Right lobe of liver (tissue), 6 donors: ENCODE measurements around the gene ZBTB26. TPM values are rescaled to one million over a fixed set of nuclear protein-coding genes. Genes with fewer than 3 reads are reported as not detected.

ENCODE experiments used
- ATAC-seq, 4 donors: fragments of 200-7000 bp; cut with Tn5 transposase; one replicate each; pipeline ENCODE4 v1.9.1; 2020; ENCODE audit warnings: mild to moderate bottlenecking in 4 of 4, moderate library complexity in 4 of 4
- DNase-seq, 3 donors: peaks; one replicate each; pipeline ENCODE4 v3.0.0-alpha.2; 2020
- H3K27ac ChIP-seq, 3 donors: fragments of 200-600 bp; one replicate each; pipeline ENCODE4 v1.8.0; 2022
- H3K27me3 ChIP-seq, 2 donors: fragments of 200-600 bp; one replicate each; pipeline ENCODE4 v1.8.0; 2022
- H3K36me3 ChIP-seq, 4 donors: fragments of 200-600 bp; sonication (generic) in 1 of 4; one replicate each; pipeline versions ENCODE4 v1.5.1 to v1.8.0; 2017 to 2022; ENCODE audit warnings: control low read depth in 1 of 4
- H3K4me1 ChIP-seq, 4 donors: fragments of 200-600 bp; sonication (generic) in 1 of 4; one replicate each; pipeline versions ENCODE4 v1.5.1 to v1.8.0; 2017 to 2022; ENCODE audit warnings: control low read depth in 1 of 4
- H3K4me3 ChIP-seq, 3 donors: fragments of 200-600 bp; one replicate each; pipeline ENCODE4 v1.8.0; 2022
- H3K9me3 ChIP-seq, 4 donors: fragments of 200-600 bp; sonication (generic) in 1 of 4; one replicate each; pipeline versions ENCODE4 v1.5.1 to v1.8.0; 2017 to 2022; ENCODE audit warnings: control low read depth in 1 of 4
- POLR2A ChIP-seq: fragments of 450-650 bp; IDR thresholded peaks from one replicate; pipeline ENCODE4 v1.6.1; 2017; ENCODE audit warnings: antibody characterized with exemption, mild to moderate bottlenecking
- WGBS: methylation state at CpG from one replicate; pipeline ENCODE4 v1.1.6; 2018; ENCODE audit warnings: low coverage, low lambda C conversion rate; ENCODE audit not compliant: insufficient coverage; ENCODE audit errors: missing lambda C conversion rate; 5-methylcytosine and 5-hydroxymethylcytosine counted together
- intact Hi-C, 2 donors: fragments of 100-400 bp; cut with DNase I; formaldehyde crosslinking; loops; one replicate each; pipeline versions ENCODE4 v1.11.2 to v1.14.1; 2022
- total RNA-seq, 6 experiments: library from RNA; depleted of rRNA in 2 of 6; stranded (reverse); fragments of >200 nt in 2 of 6; fragmentation: NEBNext Ultra II Directional in 3 of 6; extraction: Animal tissue kit (Norgen Biotek cat#: 25700) in 3 of 6; gene quantifications; one replicate each; pipeline versions ENCODE4 v1.1.0 to v1.2.4, GENCODE V29; 2016 to 2023
- TF ChIP-seq, protein P1 (sequence below), 4 donors: fragments of 200-600 bp in 3 of 4; fragments of 450-650 bp in 1 of 4; IDR thresholded peaks; one replicate each; pipeline versions ENCODE4 v1.5.1 to v1.8.0; 2016 to 2022; ENCODE audit warnings: antibody characterized with exemption in 4 of 4, mild to moderate bottlenecking in 2 of 4
- donor health status: DM: no; HTN: yes; CAD: no.
- donor health status: DM: no; HTN: no; CAD: no.
- donor health status: DM: no; HTN: no; CAD: no.
- donor health status: DM: no; HTN: yes; CAD: no.
- donor health status: DM: no; HTN: yes; CAD: no.

The ZBTB26 gene
- total RNA-seq, 6 experiments from 2014 or later: 1.2 to 2.3 (median 1.4) TPM

DNA sequence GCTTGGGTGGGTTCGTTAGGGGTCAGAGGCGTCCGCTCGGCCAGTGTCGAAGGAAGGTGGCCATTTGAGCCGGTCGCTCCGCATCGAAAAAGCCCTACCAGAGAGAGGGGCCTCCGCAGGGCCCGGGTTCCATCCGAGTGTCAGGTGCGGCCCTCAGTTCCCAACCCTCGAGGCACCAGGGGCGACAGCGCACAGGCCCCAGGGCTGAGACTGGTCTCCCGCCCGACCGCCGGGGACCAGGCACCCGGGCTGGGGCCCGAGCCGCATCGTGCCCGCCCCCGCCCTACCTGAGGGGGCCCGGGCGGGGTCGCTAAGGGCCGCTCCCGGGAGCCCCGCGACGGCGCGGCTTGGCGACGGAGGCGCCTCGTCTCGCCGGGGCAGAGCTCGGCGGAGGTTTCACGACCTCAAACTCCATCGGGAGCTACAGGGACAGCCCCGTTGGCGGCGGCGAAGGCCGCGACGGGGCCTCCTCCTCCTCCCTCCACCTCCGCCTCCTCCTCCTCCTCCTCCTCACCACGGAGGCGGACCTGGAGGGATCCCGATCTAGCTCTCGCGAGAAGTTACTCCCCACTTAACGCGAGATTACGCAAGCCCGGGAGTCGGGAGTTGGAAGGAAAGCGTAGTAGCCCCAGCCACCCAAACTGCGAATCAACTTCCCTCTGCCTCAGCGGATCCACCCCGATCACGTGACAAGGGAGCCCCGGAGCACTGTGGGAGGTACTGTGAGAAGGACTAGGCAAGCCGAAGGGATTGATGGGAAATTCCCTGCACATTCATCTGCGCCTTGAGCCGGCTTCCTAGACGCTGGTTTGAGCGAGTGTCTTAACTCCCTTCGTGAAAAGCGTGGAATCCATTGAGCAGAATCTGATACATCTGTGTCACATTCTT is 26.2 kb downstream of the ZBTB26 start, which contains the start of gene RC3H2:
RC3H2 (minus strand) TSS at position 537 of the 888 bp plus-strand sequence. CDS start 7,850 bp downstream, outside the sequence.
- ATAC-seq: peak; percentile 96 to 98 (median 97)
- H3K27ac ChIP-seq: peak within 1 kb of the TSS; percentile 76 to 89 (median 86)
- DNase-seq: peak; percentile 96 to 99 (median 98)
- H3K4me3 ChIP-seq: peak within 1 kb of the TSS; percentile 87 to 94 (median 92)
- peaks cover 0 to 12% (median 0%) of the 10 kb centered on the region in 4 donors for H3K4me1 ChIP-seq
- peak; percentile 93 for TF ChIP-seq POLR2A
- TF ChIP-seq, protein P1, sequence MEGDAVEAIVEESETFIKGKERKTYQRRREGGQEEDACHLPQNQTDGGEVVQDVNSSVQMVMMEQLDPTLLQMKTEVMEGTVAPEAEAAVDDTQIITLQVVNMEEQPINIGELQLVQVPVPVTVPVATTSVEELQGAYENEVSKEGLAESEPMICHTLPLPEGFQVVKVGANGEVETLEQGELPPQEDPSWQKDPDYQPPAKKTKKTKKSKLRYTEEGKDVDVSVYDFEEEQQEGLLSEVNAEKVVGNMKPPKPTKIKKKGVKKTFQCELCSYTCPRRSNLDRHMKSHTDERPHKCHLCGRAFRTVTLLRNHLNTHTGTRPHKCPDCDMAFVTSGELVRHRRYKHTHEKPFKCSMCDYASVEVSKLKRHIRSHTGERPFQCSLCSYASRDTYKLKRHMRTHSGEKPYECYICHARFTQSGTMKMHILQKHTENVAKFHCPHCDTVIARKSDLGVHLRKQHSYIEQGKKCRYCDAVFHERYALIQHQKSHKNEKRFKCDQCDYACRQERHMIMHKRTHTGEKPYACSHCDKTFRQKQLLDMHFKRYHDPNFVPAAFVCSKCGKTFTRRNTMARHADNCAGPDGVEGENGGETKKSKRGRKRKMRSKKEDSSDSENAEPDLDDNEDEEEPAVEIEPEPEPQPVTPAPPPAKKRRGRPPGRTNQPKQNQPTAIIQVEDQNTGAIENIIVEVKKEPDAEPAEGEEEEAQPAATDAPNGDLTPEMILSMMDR (IDR thresholded peaks at IDR 0.05): no peak
- under 1% methylated on average over 16 of the region's 77 CpGs for WGBS
- H3K9me3 ChIP-seq: no peaks in the 10 kb centered on the region
- intact Hi-C loops: no loop called here
- H3K36me3 ChIP-seq: no peaks in the 10 kb centered on the region
- H3K27me3 ChIP-seq: no peaks in the 10 kb centered on the region

GRCh38 chr9:122904466-122904822 is 26.9 kb downstream of the ZBTB26 start:
- ATAC-seq (peak; percentile 43 to 47 (median 44)), DNase-seq (peak in 2 of 3 donors; percentile 46 to 66)
- TF ChIP-seq POLR2A: no peak
- TF ChIP-seq, protein P1 (IDR thresholded peaks at IDR 0.05): no peak
- Histone ChIP-seq H3K27me3 (no peaks in the 10 kb centered on the region), H3K4me3 (peak overlapping the region; percentile 87 to 94 (median 92)), H3K27ac (peak overlapping the region; percentile 76 to 89 (median 86)), H3K9me3 (no peaks in the 10 kb centered on the region), H3K4me1 (peaks cover 0 to 12% (median 0%) of the 10 kb centered on the region in 4 donors), H3K36me3 (no peaks in the 10 kb centered on the region)
- WGBS: 1% methylated on average over 7 of the region's 8 CpGs
- intact Hi-C loops: no loop called here

GRCh38 chr9:122900791-122901190 is 30.5 kb downstream of the ZBTB26 start:
- no peaks in the 10 kb centered on the region for H3K27me3 ChIP-seq
- WGBS: 39% methylated on average over 2 of the region's 2 CpGs
- no peak overlapping the region for H3K4me3 ChIP-seq
- TF ChIP-seq, protein P1 (IDR thresholded peaks at IDR 0.05): no peak
- no peak for TF ChIP-seq POLR2A
- H3K27ac ChIP-seq: peak overlapping the region in 1 of 3 donors; percentile 6
- peaks cover 0 to 12% (median 0%) of the 10 kb centered on the region in 4 donors for H3K4me1 ChIP-seq
- H3K36me3 ChIP-seq: peaks cover 0 to 10% (median 5%) of the 10 kb centered on the region in 4 donors
- no peaks in the 10 kb centered on the region for H3K9me3 ChIP-seq
- intact Hi-C loops: no loop called here
- no peak for ATAC-seq
- DNase-seq: no peak

- no peak overlapping the region for H3K27ac ChIP-seq
- ATAC-seq (no peak), DNase-seq (no peak)
- 100% methylated on average over 1 of the region's 1 CpG for WGBS
- no peak for TF ChIP-seq POLR2A
- TF ChIP-seq, protein P1 (IDR thresholded peaks at IDR 0.05): no peak
- intact Hi-C loops: no loop called here
- H3K4me1 ChIP-seq: no peaks in the 10 kb centered on the region
- H3K9me3 ChIP-seq: no peaks in the 10 kb centered on the region
- H3K4me3 ChIP-seq: no peak overlapping the region
- H3K27me3 ChIP-seq: no peaks in the 10 kb centered on the region
- H3K36me3 ChIP-seq: peaks cover 0 to 19% (median 5%) of the 10 kb centered on the region in 4 donors
Measured at GRCh38 chr9:122897969-122898368, 33.3 kb downstream of the ZBTB26 start.
